ENCODE data around the gene HADHB.

- TF ChIP-seq TAF1 (IDR thresholded peaks at IDR 0.05; ENCODE audit: low read depth): no peak
- no peak for TF ChIP-seq RAD21 (IDR thresholded peaks at IDR 0.05; ENCODE audit: low read depth)
- no peak for TF ChIP-seq CREB1 (IDR thresholded peaks at IDR 0.05; ENCODE audit: low read depth)
Measured at GRCh38 chr2:26285931-26286330, 41.2 kb downstream of the HADHB start.
